ENCODE results near the gene ASGR2.
"Not testable (repeated sequence)": the region's sequence is repeated elsewhere in the genome, so short reads cannot be mapped to it uniquely, and the experiment has no call there.

The ASGR2 gene

DNA sequence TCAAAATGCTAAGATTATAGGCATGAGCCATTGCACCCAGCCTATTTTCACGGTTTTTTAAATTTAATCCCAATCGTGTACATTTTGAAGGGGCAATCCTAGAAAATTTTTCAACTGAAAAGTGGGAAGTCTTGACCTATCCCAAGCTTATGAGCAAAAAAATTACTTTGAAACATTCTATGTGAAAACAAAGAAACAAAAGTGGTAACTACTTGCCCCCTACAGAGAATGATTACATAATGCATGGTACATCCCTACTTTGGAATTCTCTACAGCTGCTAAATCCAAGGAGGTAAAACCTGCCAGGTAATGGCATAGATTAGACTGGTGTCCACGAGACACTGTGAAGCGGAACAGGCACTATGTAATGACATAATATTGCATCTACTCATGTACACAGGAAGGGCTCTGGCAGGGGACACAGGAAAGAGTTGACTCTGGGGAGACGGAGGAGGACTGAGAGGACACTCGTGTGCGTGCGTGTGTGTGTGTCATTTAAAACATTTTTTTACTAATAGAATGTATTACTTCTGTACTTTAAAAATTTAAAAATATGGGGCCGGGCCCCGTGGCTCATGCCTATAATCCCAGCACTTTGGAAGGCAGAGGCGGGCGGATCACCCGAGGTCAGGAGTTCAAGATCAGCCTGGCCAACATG lies 15.7 kb downstream of the ASGR2 start:
- no peak for DNase-seq

GRCh38 chr17:7097940-7098339 lies 16.7 kb downstream of the ASGR2 start:
- no peak for DNase-seq

- DNase-seq, result no peak
Measured at GRCh38 chr17:7095625-7096024, 19.0 kb downstream of the ASGR2 start.

DNA sequence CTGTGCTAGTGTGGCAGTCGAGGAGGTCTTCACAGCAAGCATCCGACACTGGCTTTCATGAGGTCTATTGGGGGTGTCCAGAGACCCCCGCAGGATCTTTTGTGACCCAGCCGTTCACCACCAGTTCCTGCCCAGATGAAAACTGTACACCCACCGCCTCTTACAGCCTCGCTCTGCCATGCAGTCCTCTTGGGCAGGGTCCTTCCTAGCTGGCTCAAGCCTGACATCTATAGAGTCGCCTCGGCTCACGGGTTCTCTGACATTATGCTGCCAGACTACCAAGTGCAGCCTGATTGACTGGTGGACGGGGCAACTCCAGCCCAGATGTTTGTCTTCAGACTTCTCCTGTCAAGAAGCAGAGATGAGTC lies 20.0 kb downstream of the ASGR2 start:
- DNase-seq, result no peak

- DNase-seq, result peak; percentile 18
Measured at GRCh38 chr17:7091311-7092005, 23.2 kb downstream of the ASGR2 start.

DNA sequence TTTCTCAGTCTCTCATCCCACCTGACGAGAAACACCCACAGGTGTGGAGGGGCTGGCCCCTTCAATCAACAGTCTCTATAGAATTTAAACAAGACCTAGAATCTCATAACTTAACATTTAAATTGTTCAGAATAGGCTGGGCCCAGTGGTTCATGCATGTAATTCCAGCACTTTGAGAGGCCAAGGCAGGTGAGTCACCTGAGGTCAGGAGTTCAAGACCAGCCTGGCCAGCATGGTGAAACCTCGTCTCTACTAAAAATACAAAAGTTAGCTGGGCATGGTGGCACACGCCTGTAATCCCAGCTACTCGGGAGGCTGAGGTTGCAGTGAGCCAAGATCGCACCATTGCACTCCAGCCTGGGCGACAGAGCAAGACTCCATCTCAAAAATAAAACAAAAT lies 25.1 kb downstream of the ASGR2 start:
- not testable (repeated sequence) for DNase-seq

DNA sequence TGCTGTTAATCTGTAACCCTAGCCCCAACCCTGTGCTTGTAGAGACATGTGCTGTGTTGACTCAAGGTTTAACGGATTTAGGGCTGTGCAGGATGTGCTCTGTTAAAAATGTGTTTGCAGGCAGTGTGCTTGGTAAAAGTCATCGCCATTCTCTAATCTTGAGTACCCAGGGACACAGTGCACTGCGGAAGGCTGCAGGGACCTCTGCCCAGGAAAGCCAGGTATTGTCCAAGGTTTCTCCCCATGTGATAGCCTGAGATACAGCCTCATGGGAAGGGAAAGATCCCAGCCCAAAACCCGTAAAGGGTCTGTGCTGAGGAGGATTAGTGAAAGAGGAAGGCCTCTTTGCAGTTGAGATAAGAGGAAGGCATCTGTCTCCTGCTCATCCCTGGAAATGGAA lies 26.2 kb downstream of the ASGR2 start:
- DNase-seq, result not testable (repeated sequence)

DNA sequence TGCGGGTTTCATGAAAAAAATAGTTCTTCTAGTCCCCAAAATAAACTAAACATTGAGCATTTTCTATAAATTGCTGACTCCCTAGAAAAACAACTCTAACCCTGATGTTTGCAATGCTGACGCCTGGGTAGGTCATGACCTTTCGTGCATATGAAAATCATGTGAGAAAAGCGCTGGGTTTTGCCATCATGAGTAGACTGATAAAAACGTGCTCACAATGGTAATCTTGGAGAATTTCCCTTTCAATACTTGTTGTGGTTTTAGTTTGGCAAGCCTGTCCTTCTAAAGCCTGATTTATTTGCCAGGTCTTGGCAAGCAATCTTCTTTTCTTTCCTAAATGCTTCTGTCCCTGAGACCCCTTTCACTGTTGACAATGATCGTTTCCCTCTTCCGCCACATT lies 30.5 kb downstream of the ASGR2 start:
- DNase-seq, result no peak

GRCh38 chr17:7083592-7083991 lies 31.0 kb downstream of the ASGR2 start:
- no peak for DNase-seq

DNA sequence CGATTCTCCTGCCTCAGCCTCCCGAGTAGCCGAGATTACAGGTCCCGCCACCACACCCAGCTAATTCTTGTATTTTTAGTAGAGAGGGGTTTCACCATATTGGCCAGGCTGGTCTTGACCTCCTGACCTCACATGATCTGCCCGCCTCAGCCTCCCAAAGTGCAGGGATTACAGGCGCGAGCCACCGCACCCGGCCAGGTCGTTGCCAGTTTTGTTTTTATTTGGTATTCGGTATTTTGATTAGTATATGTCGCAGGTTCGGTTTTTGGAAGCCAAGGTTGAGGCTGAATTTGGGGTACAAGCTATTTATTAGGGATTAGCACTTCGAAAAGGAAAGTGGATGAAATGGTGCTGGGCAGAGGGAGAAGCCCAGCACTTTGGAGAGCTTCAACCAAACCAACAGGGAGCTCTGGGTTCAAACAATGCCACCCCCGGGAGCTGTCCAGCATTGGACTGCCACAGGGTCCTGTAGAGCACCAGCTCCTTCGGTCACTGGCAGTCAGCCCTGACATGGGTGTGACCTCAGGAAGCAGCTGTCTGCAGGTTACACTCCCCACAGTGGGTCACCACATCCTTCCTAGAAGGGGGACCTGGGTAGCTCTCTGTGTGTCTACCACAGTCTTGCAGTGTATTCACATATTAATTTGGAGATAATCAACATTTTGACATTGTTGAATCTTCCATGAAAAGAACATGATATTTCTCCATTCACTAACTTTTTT lies 33.1 kb downstream of the ASGR2 start:
- no peak for DNase-seq

DNA sequence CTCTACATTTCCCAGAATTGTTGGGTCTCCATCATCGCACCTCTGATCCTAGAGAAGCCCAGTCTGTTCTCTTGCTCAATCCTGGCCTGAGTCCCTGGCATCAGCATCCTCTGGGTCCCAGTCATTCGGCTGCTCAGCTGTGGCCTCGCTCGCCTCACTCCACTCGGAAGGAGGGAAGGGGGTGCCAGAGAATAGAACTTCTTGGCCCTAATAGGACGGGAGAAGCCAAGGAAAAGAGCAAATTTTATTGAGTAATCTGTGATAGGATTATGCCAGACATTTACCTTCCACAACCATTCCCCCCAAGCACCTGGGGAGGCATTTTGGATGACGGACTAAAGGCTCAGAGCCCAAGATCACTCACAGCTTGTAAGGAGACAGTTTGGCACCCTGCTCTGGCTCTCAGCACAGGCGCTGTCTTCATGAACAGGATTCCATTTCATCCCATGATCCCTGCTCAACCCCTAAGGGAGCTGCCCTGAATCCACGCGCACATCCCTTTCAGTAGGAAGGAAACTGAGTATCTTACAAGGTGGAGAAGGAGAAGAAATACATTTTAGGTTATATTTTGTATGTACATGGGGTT lies 34.1 kb downstream of the ASGR2 start:
- no peak for DNase-seq

GRCh38 chr17:7079581-7080455 lies 34.8 kb downstream of the ASGR2 start, which contains the start of gene CLEC10A:
Gene CLEC10A (minus strand): TSS chr17:7080251. CDS start chr17:7078812, 1,439 bp downstream.
- no peak for DNase-seq

DNA sequence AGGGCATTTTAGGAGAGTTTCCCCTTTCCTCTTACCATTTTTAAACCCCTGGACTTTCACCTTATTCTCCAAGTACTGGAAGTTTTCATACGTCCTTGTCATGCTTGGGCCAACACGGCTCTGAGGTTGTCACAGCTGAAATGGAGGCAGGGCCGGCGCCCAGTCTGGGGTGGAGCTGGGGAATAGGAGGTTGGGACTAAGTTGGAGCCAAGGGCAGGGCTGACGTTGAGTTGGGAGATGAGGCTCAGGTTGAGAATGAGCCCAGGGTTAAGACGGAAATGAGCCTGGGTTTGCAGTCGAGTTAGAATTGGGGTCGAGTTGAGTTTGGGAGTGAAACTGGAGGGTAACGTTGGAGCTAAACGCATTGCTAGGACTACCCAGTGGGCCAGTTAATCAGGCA lies 35.9 kb downstream of the ASGR2 start:
- DNase-seq, result no peak

DNA sequence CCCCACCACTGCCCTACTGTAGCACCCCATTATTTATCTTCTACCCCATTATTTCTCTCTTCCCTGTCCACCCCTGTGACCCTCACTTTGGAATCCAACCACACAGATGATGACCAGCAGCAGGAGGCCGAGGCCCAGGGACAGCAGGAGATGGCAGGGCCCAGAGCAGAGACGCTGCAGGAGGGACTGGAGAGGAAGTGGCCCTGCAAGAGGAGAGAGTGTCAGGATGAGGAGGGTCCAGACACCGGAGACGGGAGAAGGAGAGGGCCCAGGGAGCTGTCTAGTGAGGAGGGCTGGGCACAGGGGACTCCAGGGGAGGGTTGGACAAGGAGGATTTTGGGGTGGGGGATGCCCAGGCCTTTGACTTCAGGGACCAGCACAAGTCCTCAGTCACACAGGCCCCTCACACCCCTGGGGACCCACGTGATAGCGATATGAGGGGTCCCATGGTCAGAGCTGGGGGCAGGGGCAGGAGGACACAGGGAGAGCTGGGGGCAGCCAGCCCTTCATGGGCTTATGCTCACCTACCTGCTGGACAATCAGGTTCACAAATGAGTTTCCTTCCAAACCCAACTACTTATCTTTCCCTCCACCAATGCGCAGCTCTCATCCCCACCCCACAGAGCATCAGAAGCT lies 36.6 kb downstream of the ASGR2 start:
- no peak for DNase-seq

GRCh38 chr17:7074931-7075330 lies 39.7 kb downstream of the ASGR2 start:
- DNase-seq, result no peak

DNA sequence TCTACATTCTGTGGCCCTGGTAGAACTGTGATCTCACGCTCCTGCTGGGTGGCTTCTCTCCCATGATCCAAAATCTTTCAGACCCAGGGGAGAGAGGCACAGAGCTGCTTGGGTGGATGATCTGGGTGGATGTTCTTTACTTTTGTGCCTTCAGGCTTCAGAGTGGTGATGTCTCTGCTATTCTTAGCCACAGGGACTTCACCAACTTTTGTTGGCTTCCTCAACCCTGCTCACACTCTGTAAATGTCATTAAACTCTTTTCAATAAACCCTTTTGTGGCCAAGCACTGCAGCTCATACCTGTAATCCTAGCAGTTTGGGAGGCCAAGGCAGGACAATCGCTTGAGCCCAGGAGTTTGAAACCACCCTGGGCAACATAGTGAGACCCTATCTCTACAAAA lies 42.2 kb downstream of the ASGR2 start:
- no peak for DNase-seq

GRCh38 chr17:7070712-7071111 lies 43.9 kb downstream of the ASGR2 start:
- DNase-seq, result no peak

GRCh38 chr17:7068268-7068667 lies 46.4 kb downstream of the ASGR2 start:
- no peak for DNase-seq

- no peak for DNase-seq
Measured at GRCh38 chr17:7067198-7067597, 47.4 kb downstream of the ASGR2 start.

DNA sequence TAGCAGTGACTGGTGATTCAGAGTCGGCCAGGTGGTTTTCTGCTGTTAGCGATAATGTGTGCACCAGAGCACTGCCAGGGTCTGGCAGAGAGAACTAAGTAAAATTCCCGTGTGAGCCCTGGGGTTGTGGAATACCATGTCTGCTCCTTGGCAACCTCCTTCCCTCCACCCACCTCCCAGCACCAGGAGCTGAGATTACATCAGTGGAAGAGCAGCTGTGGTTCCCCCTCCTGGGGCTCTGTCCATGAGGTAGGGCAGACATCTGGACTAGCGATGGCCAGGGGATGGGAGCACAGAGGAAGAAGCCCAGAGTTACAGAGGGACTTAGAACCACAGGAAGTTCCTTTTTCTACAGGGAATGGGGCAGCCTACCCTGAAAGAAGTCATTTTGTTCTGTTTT lies 50.4 kb downstream of the ASGR2 start:
- DNase-seq, result no peak

GRCh38 chr17:7063518-7064094 lies 51.0 kb downstream of the ASGR2 start:
- no peak for DNase-seq
